Stimulated activated CD4-positive, alpha-beta T cell treated with anti-CD3 and anti-CD28 coated beads, Interleukin-12 subunit alpha, Interleukin-12 subunit beta, amount 100 ng/mL, for 48 hours (primary cell): ENCODE results near the gene SEZ6.

ENCODE experiments used
- DNase-seq, 3 donors: peaks; one replicate each; pipeline ENCODE4 v3.0.0-alpha.2; 2020; ENCODE audit warnings: low read depth in 2 of 3, low spot score in 1 of 3

The SEZ6 gene

DNA sequence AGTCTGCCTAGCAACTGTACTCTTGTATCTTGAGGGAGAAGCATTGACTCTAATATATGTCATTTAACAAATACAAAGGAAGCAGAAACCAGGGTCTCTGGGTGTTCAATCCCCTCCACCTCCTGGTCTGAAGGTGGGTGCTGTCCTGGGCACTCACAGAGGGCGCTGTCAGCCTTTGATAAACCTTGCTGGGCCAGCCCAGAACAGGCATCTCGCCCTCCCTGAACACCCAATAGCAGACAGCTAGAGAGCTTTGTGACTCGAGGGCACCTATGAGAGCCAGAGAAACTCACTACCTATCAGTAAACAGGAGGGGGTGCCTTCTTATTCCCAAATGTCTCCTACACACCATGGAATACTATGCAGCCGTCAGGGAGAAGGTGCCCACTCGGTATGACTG is 30.8 kb upstream of the SEZ6 start:
- DNase-seq: no peak

DNA sequence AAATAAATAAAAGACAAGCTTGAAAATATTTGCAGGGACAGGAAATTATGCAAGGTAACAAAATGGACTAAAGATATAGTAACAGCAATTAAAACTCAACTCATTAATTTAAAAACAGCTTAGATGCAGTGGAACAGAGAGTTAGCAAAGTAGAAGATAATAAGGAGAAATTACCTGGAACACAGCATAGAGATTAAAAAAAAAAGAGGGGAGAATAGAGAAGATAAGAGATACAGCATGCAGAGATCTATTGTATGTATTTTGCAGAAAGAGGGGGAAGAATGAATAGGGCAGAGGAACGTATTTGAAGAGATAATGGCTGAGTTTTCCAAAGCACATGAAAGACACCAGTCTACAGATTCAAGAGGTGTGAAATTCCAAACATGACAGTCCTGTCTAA is 28.7 kb upstream of the SEZ6 start:
- DNase-seq: no peak

GRCh38 chr17:29032857-29033197 is 27.0 kb upstream of the SEZ6 start:
- no peak for DNase-seq

- DNase-seq: no peak
These were observed 26.4 kb upstream of the SEZ6 start for GRCh38 chr17:29032013-29032856.

DNA sequence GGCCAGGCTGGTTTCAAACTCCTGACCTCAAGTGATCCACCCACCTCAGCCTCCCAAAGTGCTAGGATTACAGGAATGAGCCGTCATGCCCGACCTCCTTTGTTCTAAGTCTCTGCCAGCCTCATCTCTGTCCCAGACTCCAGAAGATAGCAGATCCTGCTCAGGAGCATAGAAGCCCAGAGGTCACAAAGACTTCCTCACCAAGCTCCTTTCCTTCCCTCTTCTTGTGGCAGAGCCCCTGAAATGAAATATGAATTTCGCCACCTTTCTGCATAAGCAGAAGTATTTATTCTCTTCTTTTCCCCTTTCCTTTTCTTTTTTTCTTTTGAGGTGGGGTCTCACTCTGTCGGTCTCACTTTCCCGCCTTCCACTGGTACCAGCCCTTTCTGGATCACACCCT is 25.7 kb upstream of the SEZ6 start:
- no peak for DNase-seq

GRCh38 chr17:29024316-29024952 is 18.6 kb upstream of the SEZ6 start:
- no peak for DNase-seq

DNA sequence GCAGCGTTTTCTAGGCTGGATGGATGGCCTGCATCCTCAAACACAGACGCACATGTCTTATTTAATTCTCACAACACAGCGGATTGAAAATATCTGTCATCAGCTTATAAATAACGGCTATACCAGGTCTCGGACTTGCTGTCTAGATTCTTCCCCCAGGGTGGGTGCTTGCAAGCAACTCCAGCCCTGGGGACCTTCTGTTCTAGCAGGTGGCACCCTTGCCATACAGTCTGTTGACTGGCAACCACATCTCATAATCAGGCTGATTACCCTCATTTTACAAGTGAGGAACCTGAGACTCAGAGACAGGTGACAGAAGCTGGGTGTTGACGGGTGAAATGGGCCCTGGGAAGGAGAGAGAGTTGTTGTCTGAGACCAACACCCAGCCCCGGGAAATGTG is 16.2 kb upstream of the SEZ6 start:
- DNase-seq: no peak

GRCh38 chr17:29021226-29021625 is 15.4 kb upstream of the SEZ6 start:
- DNase-seq: no peak

GRCh38 chr17:29020576-29020975 is 14.7 kb upstream of the SEZ6 start:
- no peak for DNase-seq

- DNase-seq: no peak
These were observed 13.8 kb upstream of the SEZ6 start for GRCh38 chr17:29019475-29020181.

- no peak for DNase-seq
These were observed 13.1 kb upstream of the SEZ6 start for GRCh38 chr17:29018788-29019474.

DNA sequence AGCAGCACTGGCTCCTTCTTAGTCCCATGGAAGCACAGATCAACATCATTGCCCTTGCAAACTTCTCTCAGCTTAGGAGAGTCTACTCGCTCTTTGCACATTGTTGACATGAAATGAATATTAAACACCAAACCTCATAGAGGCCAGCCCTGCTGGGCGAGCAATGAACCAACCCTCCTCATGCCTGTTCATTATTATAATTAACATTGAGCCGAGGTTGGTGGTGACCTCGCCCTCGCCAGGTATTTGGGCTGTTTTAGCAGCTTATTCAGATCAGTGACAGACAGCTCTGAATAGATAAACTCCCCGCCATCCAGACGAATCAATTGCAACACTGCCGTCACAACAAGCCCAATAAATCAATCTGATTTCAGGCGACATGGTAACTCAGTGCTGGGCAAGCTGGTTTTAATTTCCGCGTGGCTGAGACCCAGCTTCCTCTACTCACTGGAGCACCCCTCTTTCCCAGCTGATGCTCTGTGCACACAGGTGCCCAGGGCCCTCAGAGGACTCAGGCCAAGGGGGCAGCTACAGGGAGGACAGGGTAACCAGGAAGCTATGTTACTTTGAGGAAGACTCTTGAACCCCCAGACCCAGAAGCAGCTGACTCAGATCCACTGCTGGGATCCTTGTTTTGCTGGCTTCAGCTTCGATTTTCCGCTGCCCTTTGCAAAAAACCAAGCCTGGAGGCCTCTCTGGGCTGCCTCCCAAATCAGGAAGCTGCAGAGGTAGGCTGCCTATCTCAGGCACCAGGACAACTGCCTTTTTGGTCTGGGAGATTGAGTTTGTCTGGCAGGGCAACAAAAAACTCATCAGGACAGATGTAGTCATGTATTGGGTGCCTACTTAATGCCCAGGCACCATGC is 10.7 kb upstream of the SEZ6 start:
- DNase-seq: no peak

GRCh38 chr17:29014716-29015115 is 8.9 kb upstream of the SEZ6 start:
- no peak for DNase-seq

DNA sequence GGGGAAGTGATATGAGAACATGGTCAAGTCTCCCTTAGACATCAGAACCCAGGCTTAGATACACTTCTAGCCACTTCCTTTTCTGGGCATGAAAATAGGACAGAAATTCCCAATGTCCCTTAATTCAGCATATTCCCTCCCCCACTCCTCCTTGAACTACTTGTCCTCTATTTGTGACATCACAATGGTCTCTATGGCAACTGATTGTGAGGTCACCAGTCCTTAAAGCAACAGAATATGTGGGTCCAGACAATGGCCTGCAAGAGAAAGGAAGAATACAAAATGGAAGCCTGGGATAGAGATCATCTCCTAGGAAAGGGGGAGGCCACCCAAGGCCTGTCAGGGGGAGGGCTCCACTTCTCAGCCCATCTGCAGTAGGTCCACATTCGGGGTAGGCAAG is 6.7 kb upstream of the SEZ6 start:
- no peak for DNase-seq

GRCh38 chr17:29010586-29010985 is 4.8 kb upstream of the SEZ6 start:
- no peak for DNase-seq

GRCh38 chr17:29010129-29010528 is 4.3 kb upstream of the SEZ6 start:
- DNase-seq: no peak

DNA sequence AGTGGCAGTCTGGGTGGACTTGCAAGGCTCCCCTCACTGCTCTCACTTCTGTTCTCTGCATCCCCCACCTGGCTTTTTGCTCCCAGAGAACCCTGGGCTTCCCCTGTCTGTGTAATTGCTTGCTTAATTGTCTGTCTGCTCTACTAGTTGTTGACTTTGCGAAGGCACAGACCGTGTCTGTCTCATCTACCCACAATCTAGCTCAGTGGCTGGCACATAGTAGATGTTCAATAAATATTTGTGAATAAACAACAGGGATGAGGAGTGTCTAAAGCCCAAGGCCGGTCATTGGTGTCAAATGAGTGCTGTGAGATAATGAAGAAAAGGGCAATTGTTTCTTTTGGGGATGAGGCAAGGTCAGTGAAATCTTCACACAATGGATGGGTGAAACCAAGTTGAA is 2.8 kb upstream of the SEZ6 start:
- DNase-seq: no peak

DNA sequence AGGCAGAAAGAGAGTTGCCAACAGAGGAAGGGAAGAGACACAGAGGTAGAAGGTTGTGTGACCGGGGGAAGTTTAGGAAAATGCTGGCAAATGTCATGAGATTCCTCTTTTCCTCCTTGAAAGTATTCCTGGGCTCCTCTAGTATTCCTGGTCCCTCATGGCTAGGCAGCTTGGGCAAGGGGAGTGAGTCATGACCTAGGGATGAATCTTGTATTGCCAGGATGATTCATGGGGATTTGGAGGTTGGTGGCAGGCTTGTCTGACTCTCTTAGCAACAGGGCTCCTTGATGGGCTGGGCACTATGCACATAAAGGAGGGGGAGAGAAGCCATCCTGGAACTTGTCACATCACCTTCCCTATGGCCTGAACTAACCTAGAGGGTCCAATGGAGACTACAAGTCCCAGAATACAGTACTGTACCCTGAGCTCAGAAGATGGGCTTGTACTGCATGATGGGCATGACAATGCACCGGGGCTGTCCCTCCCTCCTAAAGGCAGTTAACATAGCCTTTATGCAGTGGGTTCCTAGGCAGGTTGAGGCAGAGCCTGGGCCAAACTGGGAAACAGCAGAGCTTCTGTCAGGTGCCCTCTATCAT is 2.1 kb upstream of the SEZ6 start:
- DNase-seq: no peak

GRCh38 chr17:29007456-29007855 is 1.6 kb upstream of the SEZ6 start:
- no peak for DNase-seq

DNA sequence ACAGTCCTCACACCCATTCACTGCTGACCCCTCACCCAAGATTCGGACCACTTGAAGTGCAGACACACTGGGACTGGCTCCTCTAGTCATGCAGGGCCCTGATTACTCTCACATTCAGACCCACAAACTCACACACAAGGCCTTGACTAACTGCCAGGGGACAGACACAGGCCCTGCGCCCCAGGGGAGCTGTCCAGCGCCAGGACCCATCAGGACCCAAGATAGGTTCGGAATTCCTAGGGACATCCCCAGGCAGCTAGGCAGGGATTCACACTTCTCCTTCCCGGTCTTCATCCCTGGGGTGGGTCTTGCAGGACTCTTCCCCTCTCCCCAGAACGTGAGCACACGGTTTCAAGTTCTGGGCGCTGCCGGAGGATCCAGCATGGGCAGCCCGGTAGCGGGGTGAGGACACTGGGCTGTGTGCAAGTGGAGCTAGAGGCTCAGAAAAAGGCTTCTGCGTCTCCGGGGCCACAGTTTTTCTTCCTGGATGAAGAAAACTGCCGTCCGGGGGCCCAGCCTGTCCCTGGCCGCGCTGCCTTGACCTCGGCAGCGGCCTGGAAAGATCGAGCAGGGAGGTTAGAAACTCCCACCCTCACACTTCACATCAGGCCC is 1.6 kb downstream of the SEZ6 start:
- no peak for DNase-seq
